GM12878 (cell line): ENCODE data around the gene LRRFIP2. TPM values are rescaled to one million over a fixed set of nuclear protein-coding genes. Genes with fewer than 3 reads are reported as not detected.

ENCODE experiments used
- ATAC-seq: fragments of 200-7000 bp; cut with Tn5 transposase; 3 replicates; pipeline ENCODE4 v1.9.1; 2020; ENCODE audit warnings: mild to moderate bottlenecking, moderate library complexity
- BruUV-seq: library from RNA; stranded (reverse); fragments of 400-500 nt; replicated peaks from 2 replicates; lab custom pipeline; 2021; lab: Mats Ljungman, UMichigan
- CTCF ChIA-PET: fragments of 300-600 bp; sonication (Branson Sonifier 250); formaldehyde crosslinking; extraction: SDS; loops from one replicate; lab custom pipeline; 2021; ENCODE audit warnings: inconsistent platforms; lab: Yijun Ruan, JAX
- POLR2A ChIA-PET: fragments of 350-600 bp; formaldehyde crosslinking; extraction: SDS; loops from one replicate; lab custom pipeline; 2021; ENCODE audit warnings: inconsistent platforms; lab: Charles Lee
- RAD21 ChIA-PET: fragments of 300-600 bp; sonication (Branson Sonifier 250); formaldehyde crosslinking; loops from one replicate; lab custom pipeline; 2023; ENCODE audit warnings: antibody characterized with exemption; ENCODE audit not compliant: unreplicated experiment; lab: Charles Lee
- SMC1A ChIA-PET: fragments of 300-600 bp; sonication (Branson Sonifier 250); formaldehyde crosslinking; loops from one replicate; lab custom pipeline; 2023; ENCODE audit not compliant: unreplicated experiment, uncharacterized antibody; lab: Charles Lee
- DNase-seq: peaks from one replicate; pipeline ENCODE4 v3.0.0-alpha.2; 2011; ENCODE audit warnings: low read depth, low spot score
- FAIRE-seq: peaks from 3 replicates; lab custom pipeline; 2011; peaks lifted over from hg19 to GRCh38; lab: Jason Lieb, UNC
- H2AFZ ChIP-seq: 2 replicates; pipeline ENCODE4 v1.6.0; 2011; ENCODE audit warnings: low read depth, low read length, control low read depth; ENCODE audit not compliant: control insufficient read depth
- H3K27ac ChIP-seq: 2 replicates; pipeline ENCODE4 v1.5.1; 2011; ENCODE audit warnings: control low read depth; ENCODE audit not compliant: control insufficient read depth, insufficient read depth
- H3K27me3 ChIP-seq, 2 experiments: replicated peaks in 1 of 2; 2 replicates each; pipeline versions ENCODE4 v1.6.0 to v1.6.1; 2011; ENCODE audit warnings: low read length in 1 of 2; ENCODE audit not compliant: control insufficient read depth in 2 of 2, insufficient read depth in 2 of 2
- H3K36me3 ChIP-seq, 2 experiments: 2 replicates each; pipeline ENCODE4 v1.5.1; 2011; ENCODE audit warnings: low read length in 1 of 2; ENCODE audit not compliant: control insufficient read depth in 2 of 2, insufficient read depth in 2 of 2
- H3K4me1 ChIP-seq: 2 replicates; pipeline ENCODE4 v1.6.1; 2011; ENCODE audit warnings: mild to moderate bottlenecking, low read length, moderate library complexity, mixed read lengths; ENCODE audit not compliant: control insufficient read depth, insufficient read depth
- H3K4me2 ChIP-seq: 2 replicates; pipeline ENCODE4 v1.6.0; 2011; ENCODE audit warnings: control low read depth; ENCODE audit not compliant: control insufficient read depth, insufficient read depth
- H3K4me3 ChIP-seq: fragments of 200-600 bp; sonication (generic); 2 replicates; pipeline ENCODE4 v1.5.1; 2016
- H3K79me2 ChIP-seq: 2 replicates; pipeline ENCODE4 v1.6.0; 2011; ENCODE audit warnings: low read length; ENCODE audit not compliant: control insufficient read depth, insufficient read depth
- H3K9ac ChIP-seq: 2 replicates; pipeline ENCODE4 v1.8.0; 2011; ENCODE audit warnings: low read length, control low read depth, mixed read lengths; ENCODE audit not compliant: control insufficient read depth, insufficient read depth
- H3K9me3 ChIP-seq: replicated peaks from 3 replicates; pipeline ENCODE4 v1.5.1; 2011; ENCODE audit warnings: mild to moderate bottlenecking, low read length; ENCODE audit not compliant: control insufficient read depth, insufficient read depth
- H4K20me1 ChIP-seq: 2 replicates; pipeline ENCODE4 v1.6.0; 2011; ENCODE audit not compliant: control insufficient read depth, insufficient read depth
- BCLAF1 ChIP-seq: fragments of 450-650 bp; IDR thresholded peaks from 2 replicates; pipeline ENCODE4 v1.6.1; 2017; ENCODE audit warnings: antibody characterized with exemption, mild to moderate bottlenecking, moderate library complexity
- EGR1 ChIP-seq, 2 experiments: IDR thresholded peaks; 1 replicate in 1 of 2; 2 replicates in 1 of 2; pipeline ENCODE4 v1.6.1; 2011 to 2012; ENCODE audit warnings: low read depth in 2 of 2, low read length in 2 of 2, borderline replicate concordance in 1 of 2, mild to moderate bottlenecking in 1 of 2, moderate library complexity in 1 of 2
- FOXK2 ChIP-seq: fragments of 450-650 bp; IDR thresholded peaks from 2 replicates; pipeline ENCODE4 v1.6.1; 2017; ENCODE audit warnings: mild to moderate bottlenecking, moderate library complexity
- IRF4 ChIP-seq: IDR thresholded peaks from 2 replicates; pipeline ENCODE4 v1.6.1; 2011; ENCODE audit warnings: low read depth, low read length
- NFYB ChIP-seq: IDR thresholded peaks from 2 replicates; pipeline ENCODE4 v1.6.1; 2011; ENCODE audit warnings: low read depth, mild to moderate bottlenecking, low read length, improper control_type of control experiment, moderate library complexity; ENCODE audit not compliant: insufficient read depth
- PML ChIP-seq: IDR thresholded peaks from 2 replicates; pipeline ENCODE4 v1.6.1; 2012; ENCODE audit warnings: low read length, inconsistent platforms
- POLR2AphosphoS2 ChIP-seq: IDR thresholded peaks from 2 replicates; pipeline ENCODE4 v1.6.1; 2011; ENCODE audit warnings: low read depth, mild to moderate bottlenecking, low read length, improper control_type of control experiment, moderate library complexity
- POLR2AphosphoS5 ChIP-seq: IDR thresholded peaks from 2 replicates; pipeline ENCODE4 v1.6.1; 2011; ENCODE audit warnings: mild to moderate bottlenecking, low read length, inconsistent platforms
- REST ChIP-seq: IDR thresholded peaks from 2 replicates; pipeline ENCODE4 v1.6.1; 2012; ENCODE audit warnings: mild to moderate bottlenecking, low read depth, low read length
- RUNX3 ChIP-seq: IDR thresholded peaks from 2 replicates; pipeline ENCODE4 v1.6.1; 2012; ENCODE audit warnings: low read length, inconsistent platforms
- STAT3 ChIP-seq: IDR thresholded peaks from 2 replicates; pipeline ENCODE4 v1.6.1; 2011; ENCODE audit warnings: low read depth, low read length, improper control_type of control experiment
- TARDBP ChIP-seq: IDR thresholded peaks from 2 replicates; pipeline ENCODE4 v1.6.1; 2016; ENCODE audit warnings: borderline replicate concordance
- ZNF24 ChIP-seq: fragments of 450-650 bp; IDR thresholded peaks from 2 replicates; pipeline ENCODE4 v1.6.1; 2017; ENCODE audit warnings: antibody characterized with exemption, mild to moderate bottlenecking
- ZNF384 ChIP-seq: IDR thresholded peaks from 2 replicates; pipeline ENCODE4 v1.6.1; 2012; ENCODE audit warnings: low read depth, mild to moderate bottlenecking, low read length, improper control_type of control experiment, borderline replicate concordance
- ZZZ3 ChIP-seq: IDR thresholded peaks from 2 replicates; pipeline ENCODE4 v1.6.1; 2011; ENCODE audit warnings: low read depth; ENCODE audit not compliant: control insufficient read depth, insufficient read length
- WGBS: methylation state at CpG from one replicate; pipeline ENCODE4 v1.1.6; 2016; ENCODE audit warnings: low lambda C conversion rate; ENCODE audit not compliant: insufficient replicate concordance, insufficient coverage; ENCODE audit errors: missing lambda C conversion rate; 5-methylcytosine and 5-hydroxymethylcytosine counted together
- in situ Hi-C: fragments of 300-500 bp; cut with MboI; formaldehyde crosslinking; loops from 9 replicates; pipeline ENCODE4 v1.14.3; 2018; ENCODE audit warnings: mixed read lengths
- intact Hi-C: fragments of 100-400 bp; cut with micrococcal nuclease; formaldehyde crosslinking; loops from one replicate; pipeline ENCODE4 v1.14.2; 2022; ENCODE audit not compliant: unreplicated experiment
- polyA plus RNA-seq, 11 experiments: library from polyadenylated mRNA; depleted of rRNA in 4 of 11; unstranded in 6 of 11; stranded (reverse) in 5 of 11; fragments of >200 nt; fragmentation: Nextera tagmentation in 4 of 11; fragmentation: Illumina TruSeq in 1 of 11; extraction: Ambion mirVana in 4 of 11; extraction: Trizol in 1 of 11; gene quantifications; 1 replicate in 1 of 11; 2 replicates in 10 of 11; pipeline versions ENCODE4 v1.2.1 to v1.2.3, GENCODE V29; 2011 to 2016; ENCODE audit warnings: inconsistent platforms in 2 of 11, missing spikeins in 2 of 11, low read depth in 1 of 11
- total RNA-seq, 4 experiments: library from RNA; depleted of rRNA in 3 of 4; stranded (reverse); fragments of >200 nt in 3 of 4; fragmentation: Illumina TruSeq in 1 of 4; extraction: Trizol in 1 of 4; gene quantifications; 2 replicates each; pipeline versions ENCODE4 v1.2.1 to v1.2.3, GENCODE V29; 2013 to 2021
- TF ChIP-seq, protein P1 (sequence below): fragments of 450-650 bp; formaldehyde crosslinking; IDR thresholded peaks from 2 replicates; pipeline ENCODE4 v1.4.0; 2022; ENCODE audit warnings: mild to moderate bottlenecking, moderate library complexity

LRRFIP2 gene
- total and polyA plus RNA-seq, 10 of the 15 experiments (the other 5 are each of a cell fraction or from before 2014, with no cell fraction given), result 9.7 to 46.9 (median 38.1) TPM

GRCh38 chr3:37031096-37031682, 143.2 kb downstream of the LRRFIP2 start:
- no peak overlapping the region for H3K4me3 ChIP-seq
- BruUV-seq, result no TSS peak

More at GRCh38 chr3:37031096-37031682, 143.2 kb downstream of the LRRFIP2 start:
- ATAC-seq (no peak), DNase-seq (no peak), FAIRE-seq (no peak)
- RAD21 ChIA-PET, result no interaction called here
- H3K27me3 ChIP-seq, result no peaks in the 10 kb centered on the region
- H3K27ac ChIP-seq, result no peak overlapping the region
- H3K9me3 ChIP-seq, result peaks cover 5% of the 10 kb centered on the region; the same call in 2 of the 3 replicates
- SMC1A ChIA-PET, result no interaction called here
- POLR2A ChIA-PET, result interaction anchor here (1.6 kb wide), 1 partner anchor 109 kb away, joined by 3 read pairs; no protein-coding TSS in a partner anchor
- no peak overlapping the region for H3K9ac ChIP-seq
- peaks cover 6 to 42% of the 10 kb centered on the region in 2 experiments for H3K36me3 ChIP-seq
- peaks cover 2% of the 10 kb centered on the region; the same call in 1 of the 2 replicates for H4K20me1 ChIP-seq
- CTCF ChIA-PET, result no interaction called here
- in situ Hi-C loops, result no loop called here
- H2AFZ ChIP-seq, result no peak overlapping the region
- intact Hi-C loops, result no loop called here
- H3K4me2 ChIP-seq, result no peak overlapping the region
- no peak for TF ChIP-seq NFYB
- TF ChIP-seq ZNF384, result no peak
- no peak for TF ChIP-seq IRF4
- TF ChIP-seq REST, result no peak
- TF ChIP-seq POLR2AphosphoS2, result no peak
- no peak for TF ChIP-seq STAT3
- TF ChIP-seq EGR1 (IDR thresholded peaks at IDR 0.05; ENCODE audit: borderline replicate concordance in 1 of 2, low read depth in 2 of 2, low read length in 2 of 2), result no peak
- TF ChIP-seq, protein P1, sequence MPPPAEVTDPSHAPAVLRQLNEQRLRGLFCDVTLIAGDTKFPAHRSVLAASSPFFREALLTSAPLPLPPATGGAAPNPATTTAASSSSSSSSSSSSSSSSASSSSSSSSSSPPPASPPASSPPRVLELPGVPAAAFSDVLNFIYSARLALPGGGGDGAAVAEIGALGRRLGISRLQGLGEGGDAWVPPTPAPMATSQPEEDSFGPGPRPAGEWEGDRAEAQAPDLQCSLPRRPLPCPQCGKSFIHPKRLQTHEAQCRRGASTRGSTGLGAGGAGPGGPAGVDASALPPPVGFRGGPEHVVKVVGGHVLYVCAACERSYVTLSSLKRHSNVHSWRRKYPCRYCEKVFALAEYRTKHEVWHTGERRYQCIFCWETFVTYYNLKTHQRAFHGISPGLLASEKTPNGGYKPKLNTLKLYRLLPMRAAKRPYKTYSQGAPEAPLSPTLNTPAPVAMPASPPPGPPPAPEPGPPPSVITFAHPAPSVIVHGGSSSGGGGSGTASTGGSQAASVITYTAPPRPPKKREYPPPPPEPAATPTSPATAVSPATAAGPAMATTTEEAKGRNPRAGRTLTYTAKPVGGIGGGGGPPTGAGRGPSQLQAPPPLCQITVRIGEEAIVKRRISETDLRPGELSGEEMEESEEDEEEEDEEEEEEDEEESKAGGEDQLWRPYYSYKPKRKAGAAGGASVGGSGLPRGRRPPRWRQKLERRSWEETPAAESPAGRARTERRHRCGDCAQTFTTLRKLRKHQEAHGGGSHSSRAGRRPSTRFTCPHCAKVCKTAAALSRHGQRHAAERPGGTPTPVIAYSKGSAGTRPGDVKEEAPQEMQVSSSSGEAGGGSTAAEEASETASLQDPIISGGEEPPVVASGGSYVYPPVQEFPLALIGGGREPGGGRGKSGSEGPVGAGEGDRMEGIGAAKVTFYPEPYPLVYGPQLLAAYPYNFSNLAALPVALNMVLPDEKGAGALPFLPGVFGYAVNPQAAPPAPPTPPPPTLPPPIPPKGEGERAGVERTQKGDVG (CRISPR knock-in tag), result no peak
- no peak for TF ChIP-seq ZZZ3
- no peak for TF ChIP-seq POLR2AphosphoS5
- no peak for TF ChIP-seq FOXK2
- TF ChIP-seq PML, result no peak
- TF ChIP-seq ZNF24, result no peak
- TF ChIP-seq TARDBP, result no peak
- TF ChIP-seq RUNX3, result no peak
- no peak for TF ChIP-seq BCLAF1
- WGBS, result 92% methylated on average over 7 of the region's 7 CpGs
- no peaks in the 10 kb centered on the region for H3K79me2 ChIP-seq
- no peaks in the 10 kb centered on the region for H3K4me1 ChIP-seq
